Peyer's patch (tissue), 4 donors: Measurements from ENCODE around the gene MERTK.
"Not testable (repeated sequence)": the region's sequence is repeated elsewhere in the genome, so short reads cannot be mapped to it uniquely, and the experiment has no call there.

Experiments used
- CTCF ChIP-seq, 6 experiments: fragments of 450-650 bp in 4 of 6; fragments of 200-600 bp in 2 of 6; sonication (generic) in 1 of 6; IDR thresholded peaks; one replicate each; pipeline ENCODE4 v1.5.1; 2017 to 2019; ENCODE audit warnings: antibody characterized with exemption in 6 of 6, mild to moderate bottlenecking in 3 of 6, moderate library complexity in 1 of 6
- POLR2A ChIP-seq, 2 donors: fragments of 450-650 bp; IDR thresholded peaks; one replicate each; pipeline ENCODE4 v1.5.1; 2017; ENCODE audit warnings: antibody characterized with exemption in 2 of 2, mild to moderate bottlenecking in 2 of 2, moderate library complexity in 2 of 2

GRCh38 chr2:112069794-112070193 is 171.4 kb downstream of the MERTK start:
- TF ChIP-seq CTCF, POLR2A (IDR thresholded peaks at IDR 0.05): not testable (repeated sequence)
